Esophagus squamous epithelium (tissue), 4 donors: ENCODE results near the gene KLK14.

Experiments used
- CTCF ChIP-seq, 6 experiments: fragments of 450-650 bp in 4 of 6; fragments of 200-600 bp in 2 of 6; sonication (generic) in 2 of 6; IDR thresholded peaks; one replicate each; pipeline ENCODE4 v1.5.1; 2016 to 2019; ENCODE audit warnings: antibody characterized with exemption in 6 of 6, mild to moderate bottlenecking in 4 of 6, moderate library complexity in 4 of 6
- POLR2A ChIP-seq, 4 donors: fragments of 450-650 bp; IDR thresholded peaks; one replicate each; pipeline ENCODE4 v1.6.1; 2017; ENCODE audit warnings: antibody characterized with exemption in 4 of 4, mild to moderate bottlenecking in 4 of 4, moderate library complexity in 3 of 4

GRCh38 chr19:51110666-51110971 is 27.9 kb upstream of the KLK14 start:
- no peak for TF ChIP-seq CTCF (IDR thresholded peaks at IDR 0.05)
- TF ChIP-seq POLR2A (IDR thresholded peaks at IDR 0.05): no peak
